Right atrium auricular region (tissue), 2 donors: Measurements from ENCODE around the gene GFOD2. TPM values are rescaled to one million over a fixed set of nuclear protein-coding genes. Genes with fewer than 3 reads are reported as not detected.

Experiments
- DNase-seq: peaks from one replicate; pipeline ENCODE4 v3.0.0-alpha.2; 2019; ENCODE audit warnings: low spot score
- H3K27ac ChIP-seq, 2 donors: fragments of 200-600 bp; sonication (generic); 1 replicate in 1 of 2; 2 replicates in 1 of 2; pipeline ENCODE4 v1.5.1; 2016 to 2019
- H3K27me3 ChIP-seq, 2 donors: fragments of 200-600 bp; sonication (generic); one replicate each; pipeline versions ENCODE4 v1.5.1 to v1.6.0; 2017 to 2019
- H3K36me3 ChIP-seq: fragments of 200-600 bp; sonication (generic); one replicate; pipeline ENCODE4 v1.5.1; 2016
- H3K4me1 ChIP-seq, 2 donors: fragments of 200-600 bp; sonication (generic); one replicate each; pipeline versions ENCODE4 v1.5.1 to v1.6.0; 2017 to 2019
- H3K4me3 ChIP-seq, 2 donors: fragments of 200-600 bp; sonication (generic); 1 replicate in 1 of 2; 2 replicates in 1 of 2; pipeline ENCODE4 v1.5.1; 2017 to 2019; ENCODE audit warnings: mild to moderate bottlenecking in 1 of 2, moderate library complexity in 1 of 2
- H3K9me3 ChIP-seq, 2 donors: fragments of 200-600 bp; sonication (generic); one replicate each; pipeline ENCODE4 v1.5.1; 2019
- CTCF ChIP-seq, 2 donors: fragments of 200-600 bp; sonication (generic); IDR thresholded peaks; one replicate each; pipeline ENCODE4 v1.5.1; 2019; ENCODE audit warnings: antibody characterized with exemption in 2 of 2
- total RNA-seq, 2 donors: library from RNA; depleted of rRNA; stranded (reverse); fragments of >200 nt; gene quantifications; one replicate each; pipeline ENCODE4 v1.1.0, GENCODE V29; 2016

The GFOD2 gene
- total RNA-seq, 2 donors from 2014 or later, result 7.1 to 9.2 TPM

- Histone ChIP-seq H3K4me3 (no peak overlapping the region), H3K4me1 (peaks cover 0 to 39% of the 10 kb centered on the region in 2 donors), H3K9me3 (no peaks in the 10 kb centered on the region), H3K27me3 (no peaks in the 10 kb centered on the region), H3K36me3 (no peaks in the 10 kb centered on the region), H3K27ac (no peak overlapping the region)
- TF ChIP-seq CTCF (IDR thresholded peaks at IDR 0.05), result no peak
- DNase-seq, result no peak
These were observed 46.8 kb downstream of the GFOD2 start for GRCh38 chr16:67672306-67672705.

- Histone ChIP-seq H3K9me3 (no peaks in the 10 kb centered on the region), H3K27me3 (no peaks in the 10 kb centered on the region), H3K4me1 (peaks cover 0 to 52% of the 10 kb centered on the region in 2 donors), H3K27ac (no peak overlapping the region), H3K36me3 (no peaks in the 10 kb centered on the region), H3K4me3 (no peak overlapping the region)
- no peak for DNase-seq
- TF ChIP-seq CTCF (IDR thresholded peaks at IDR 0.05), result no peak
These were observed 49.5 kb downstream of the GFOD2 start for GRCh38 chr16:67669499-67670101.

GRCh38 chr16:67668495-67669157, 50.5 kb downstream of the GFOD2 start:
- Histone ChIP-seq H3K27ac (no peak overlapping the region), H3K4me1 (peaks cover 0 to 43% of the 10 kb centered on the region in 2 donors), H3K27me3 (no peaks in the 10 kb centered on the region), H3K9me3 (no peaks in the 10 kb centered on the region), H3K36me3 (no peaks in the 10 kb centered on the region), H3K4me3 (no peak overlapping the region)
- DNase-seq, result no peak
- TF ChIP-seq CTCF (IDR thresholded peaks at IDR 0.05), result no peak

GRCh38 chr16:67667817-67668494, 51.2 kb downstream of the GFOD2 start:
- Histone ChIP-seq H3K4me3 (peak overlapping the region; percentile 86 to 94), H3K27me3 (no peaks in the 10 kb centered on the region), H3K9me3 (no peaks in the 10 kb centered on the region), H3K36me3 (no peaks in the 10 kb centered on the region), H3K4me1 (peaks cover 0 to 36% of the 10 kb centered on the region in 2 donors), H3K27ac (peak overlapping the region; percentile 95)
- DNase-seq, result peak; percentile 94
- TF ChIP-seq CTCF (IDR thresholded peaks at IDR 0.05), result peak; percentile 72 to 90

GRCh38 chr16:67667453-67667816, 51.7 kb downstream of the GFOD2 start:
- peak overlapping the region; percentile 86 to 94 for H3K4me3 ChIP-seq
- H3K9me3 ChIP-seq, result no peaks in the 10 kb centered on the region
- H3K4me1 ChIP-seq, result peaks cover 0 to 31% of the 10 kb centered on the region in 2 donors
- H3K27ac ChIP-seq, result peak overlapping the region; percentile 95
- H3K27me3 ChIP-seq, result no peaks in the 10 kb centered on the region
- DNase-seq, result no peak
- no peaks in the 10 kb centered on the region for H3K36me3 ChIP-seq
- TF ChIP-seq CTCF (IDR thresholded peaks at IDR 0.05), result no peak
